ENCODE data around the gene MAPKAP1.

The MAPKAP1 gene

GRCh38 chr9:125726456-125727132 is 19.6 kb upstream of the MAPKAP1 start:
- no peak overlapping the region for H3K27ac ChIP-seq
- TF ChIP-seq ZFX (IDR thresholded peaks at IDR 0.05), result no peak
- TF ChIP-seq, protein P1, sequence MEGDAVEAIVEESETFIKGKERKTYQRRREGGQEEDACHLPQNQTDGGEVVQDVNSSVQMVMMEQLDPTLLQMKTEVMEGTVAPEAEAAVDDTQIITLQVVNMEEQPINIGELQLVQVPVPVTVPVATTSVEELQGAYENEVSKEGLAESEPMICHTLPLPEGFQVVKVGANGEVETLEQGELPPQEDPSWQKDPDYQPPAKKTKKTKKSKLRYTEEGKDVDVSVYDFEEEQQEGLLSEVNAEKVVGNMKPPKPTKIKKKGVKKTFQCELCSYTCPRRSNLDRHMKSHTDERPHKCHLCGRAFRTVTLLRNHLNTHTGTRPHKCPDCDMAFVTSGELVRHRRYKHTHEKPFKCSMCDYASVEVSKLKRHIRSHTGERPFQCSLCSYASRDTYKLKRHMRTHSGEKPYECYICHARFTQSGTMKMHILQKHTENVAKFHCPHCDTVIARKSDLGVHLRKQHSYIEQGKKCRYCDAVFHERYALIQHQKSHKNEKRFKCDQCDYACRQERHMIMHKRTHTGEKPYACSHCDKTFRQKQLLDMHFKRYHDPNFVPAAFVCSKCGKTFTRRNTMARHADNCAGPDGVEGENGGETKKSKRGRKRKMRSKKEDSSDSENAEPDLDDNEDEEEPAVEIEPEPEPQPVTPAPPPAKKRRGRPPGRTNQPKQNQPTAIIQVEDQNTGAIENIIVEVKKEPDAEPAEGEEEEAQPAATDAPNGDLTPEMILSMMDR (conservative IDR thresholded peaks at IDR 0.05), result no peak

- H3K27ac ChIP-seq, result peak overlapping the region; percentile 83
- TF ChIP-seq, protein P1 (conservative IDR thresholded peaks at IDR 0.05), result no peak
- no peak for TF ChIP-seq ZFX (IDR thresholded peaks at IDR 0.05)
Observed at GRCh38 chr9:125707472-125707804, 430 bp upstream of the MAPKAP1 start.

GRCh38 chr9:125705893-125706292 is 1.1 kb downstream of the MAPKAP1 start:
- TF ChIP-seq, protein P1 (conservative IDR thresholded peaks at IDR 0.05), result no peak
- TF ChIP-seq ZFX (IDR thresholded peaks at IDR 0.05), result no peak
- no peak overlapping the region; the same call in 1 of the 2 replicates for H3K27ac ChIP-seq

- no peak overlapping the region for H3K27ac ChIP-seq
- TF ChIP-seq, protein P1 (conservative IDR thresholded peaks at IDR 0.05), result no peak
- no peak for TF ChIP-seq ZFX (IDR thresholded peaks at IDR 0.05)
Observed at GRCh38 chr9:125703662-125704061, 3.3 kb downstream of the MAPKAP1 start.

DNA sequence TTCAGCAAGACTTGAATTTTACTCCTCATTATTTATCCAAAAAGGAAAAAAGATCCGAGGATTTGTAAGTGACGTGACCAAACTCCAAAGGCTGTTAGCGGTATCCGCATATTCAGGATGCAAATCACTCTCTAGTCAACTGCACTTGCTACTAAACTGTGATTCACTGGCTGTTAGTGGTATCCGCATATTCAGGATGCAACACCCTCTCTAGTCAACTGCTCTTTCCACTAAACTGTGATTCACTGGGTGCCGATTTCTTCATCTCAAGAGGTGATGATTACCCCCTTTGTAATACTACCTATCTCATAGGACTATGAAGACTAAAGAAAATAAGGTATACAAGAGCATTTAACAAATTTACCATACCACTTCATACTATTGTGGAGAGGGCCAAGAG is 5.7 kb downstream of the MAPKAP1 start:
- H3K27ac ChIP-seq, result no peak overlapping the region
- TF ChIP-seq, protein P1 (conservative IDR thresholded peaks at IDR 0.05), result no peak
- TF ChIP-seq ZFX (IDR thresholded peaks at IDR 0.05), result no peak

DNA sequence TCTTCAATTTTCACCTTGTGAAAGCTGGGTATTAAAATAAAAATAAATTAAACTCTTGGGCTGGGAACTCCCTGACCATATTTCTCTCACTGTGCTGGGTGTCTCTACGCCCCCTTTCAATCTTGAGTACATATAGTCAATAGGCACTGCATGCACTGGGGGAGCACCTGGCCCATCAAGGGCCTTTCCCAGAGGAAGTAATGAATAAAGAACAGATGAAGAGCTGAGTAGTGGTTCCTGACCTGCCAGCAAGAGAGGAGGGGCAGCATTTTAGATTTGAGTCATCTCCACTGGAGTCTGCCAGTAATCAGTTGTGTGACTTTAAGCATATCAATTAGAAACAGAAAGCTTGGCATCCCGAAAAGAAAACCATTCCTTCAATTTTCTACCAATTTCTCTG is 6.2 kb downstream of the MAPKAP1 start:
- TF ChIP-seq, protein P1 (conservative IDR thresholded peaks at IDR 0.05), result no peak
- no peak for TF ChIP-seq ZFX (IDR thresholded peaks at IDR 0.05)
- no peak overlapping the region for H3K27ac ChIP-seq

DNA sequence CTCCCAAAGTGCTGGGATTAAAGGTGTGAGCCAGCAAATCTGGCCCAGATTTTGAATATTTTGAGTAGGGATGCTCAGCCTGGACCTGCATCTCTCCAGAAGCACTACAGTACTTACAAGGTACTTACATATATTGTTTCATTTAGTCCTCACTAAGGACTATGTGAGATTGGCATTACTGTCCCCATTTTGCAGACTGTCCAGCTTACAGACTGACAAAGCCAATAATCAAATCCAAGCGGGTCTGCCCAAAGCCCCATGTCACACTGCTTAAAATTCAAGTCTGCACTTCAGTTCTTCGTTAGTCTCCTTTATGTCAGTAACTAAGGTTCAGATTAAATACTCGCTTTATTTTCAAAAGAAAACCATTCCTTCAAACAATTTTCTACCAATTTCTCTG is 7.1 kb downstream of the MAPKAP1 start:
- no peak for TF ChIP-seq ZFX (IDR thresholded peaks at IDR 0.05)
- TF ChIP-seq, protein P1 (conservative IDR thresholded peaks at IDR 0.05), result no peak
- H3K27ac ChIP-seq, result no peak overlapping the region

Data from C4-2B (cell line).